Measurements from ENCODE around the gene EEA1.

GRCh38 chr12:92860521-92860920 lies 68.6 kb downstream of the EEA1 start:
- TF ChIP-seq CTCF (IDR thresholded peaks at IDR 0.05 in 8 of 11, conservative IDR thresholded peaks at IDR 0.05 in 3 of 11) (no peak), POLR2A (IDR thresholded peaks at IDR 0.05) (no peak)
